Activated T-cell treated with anti-CD3 and anti-CD28 coated beads for 1 hour (primary cell): Measurements from ENCODE around the gene COPE.
"Not testable (repeated sequence)": the region's sequence is repeated elsewhere in the genome, so short reads cannot be mapped to it uniquely, and the experiment has no call there.

Experiments
- DNase-seq: peaks from one replicate; pipeline ENCODE4 v3.0.0-alpha.2; 2020; ENCODE audit warnings: low read depth

The COPE gene

DNA sequence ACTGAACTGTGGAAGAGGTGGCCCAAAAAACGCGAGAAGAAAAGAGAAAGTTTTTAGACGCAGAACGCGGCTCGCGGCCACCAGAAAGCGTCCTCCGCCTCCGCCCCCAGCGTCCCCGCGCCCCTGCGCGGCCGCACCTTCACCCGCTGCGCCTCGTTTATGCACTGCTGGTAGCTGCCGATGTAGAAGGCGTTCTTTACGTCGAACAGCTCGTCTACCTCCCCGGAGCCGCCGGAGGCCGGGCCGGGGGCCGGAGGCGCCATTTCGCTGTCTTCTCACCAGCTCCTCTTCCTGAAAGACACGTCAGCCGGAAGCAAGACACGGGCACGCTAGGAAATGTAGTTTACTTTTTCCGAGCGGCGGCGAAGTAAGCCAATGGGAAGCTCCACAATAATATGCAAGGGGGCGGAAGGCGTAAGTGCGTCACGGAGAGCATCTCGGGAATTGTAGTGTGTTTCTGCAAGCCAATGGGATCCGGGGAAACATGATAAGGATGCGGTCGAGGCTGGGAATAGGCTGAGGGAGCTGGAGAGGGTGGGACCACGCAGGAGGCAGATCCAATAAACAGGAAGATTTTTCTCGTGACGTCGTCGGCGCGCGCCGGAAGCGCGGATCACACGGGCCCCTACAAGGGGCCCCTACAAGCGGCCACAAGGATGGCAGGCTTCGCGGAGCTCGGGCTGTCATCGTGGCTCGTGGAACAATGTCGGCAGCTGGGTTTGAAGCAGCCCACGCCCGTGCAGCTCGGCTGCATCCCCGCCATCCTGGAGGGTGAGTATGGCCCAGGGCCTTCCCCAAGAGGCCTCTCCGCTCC lies at the start of gene COPE, which contains the start of gene DDX49:
TSS of gene COPE (minus strand) at position 302 of the 814 bp plus-strand sequence. CDS start at position 263, 39 bp downstream.
TSS of gene DDX49 (plus strand) at position 630 of the 814 bp plus-strand sequence. CDS start at position 657, 27 bp downstream.
- peak; percentile 93 for DNase-seq

DNA sequence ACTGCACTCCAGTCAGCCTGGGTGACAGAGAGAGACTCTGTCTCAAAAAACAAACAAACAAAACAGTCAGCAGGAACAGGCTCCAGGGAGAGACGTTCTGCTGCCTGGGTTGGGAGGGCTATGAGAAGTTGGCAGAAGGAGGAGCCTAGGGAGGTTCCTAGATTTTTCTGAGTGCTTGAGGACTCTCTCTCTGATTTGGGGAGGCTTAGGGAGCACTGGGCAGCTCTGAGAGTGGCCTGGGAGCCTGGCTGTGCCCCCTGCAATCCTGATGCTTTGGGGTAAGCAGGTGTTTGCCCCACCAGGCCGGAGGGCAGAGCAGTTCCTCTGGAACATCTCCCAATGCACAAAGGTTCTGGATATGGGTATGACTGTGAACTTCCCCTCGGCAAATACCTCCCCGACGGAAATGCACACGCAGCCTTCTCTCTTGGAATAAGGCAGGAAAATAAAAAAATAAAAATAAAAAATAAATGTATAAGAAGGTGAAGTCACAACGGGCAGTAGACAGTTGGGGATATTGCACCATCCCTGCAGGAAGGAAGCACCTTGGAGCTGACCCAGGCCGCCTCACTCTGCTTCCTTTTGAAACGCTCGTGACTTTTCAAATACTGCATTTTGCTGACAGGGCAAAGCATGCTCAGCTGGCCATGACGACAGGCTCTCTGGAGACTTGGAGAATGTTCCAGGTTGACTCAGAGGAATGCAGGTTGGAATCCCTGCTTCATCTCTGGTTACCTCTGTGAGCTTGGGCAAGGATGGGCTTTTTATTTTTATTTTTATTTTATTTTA lies 48.4 kb upstream of the COPE start:
- DNase-seq, result no peak

DNA sequence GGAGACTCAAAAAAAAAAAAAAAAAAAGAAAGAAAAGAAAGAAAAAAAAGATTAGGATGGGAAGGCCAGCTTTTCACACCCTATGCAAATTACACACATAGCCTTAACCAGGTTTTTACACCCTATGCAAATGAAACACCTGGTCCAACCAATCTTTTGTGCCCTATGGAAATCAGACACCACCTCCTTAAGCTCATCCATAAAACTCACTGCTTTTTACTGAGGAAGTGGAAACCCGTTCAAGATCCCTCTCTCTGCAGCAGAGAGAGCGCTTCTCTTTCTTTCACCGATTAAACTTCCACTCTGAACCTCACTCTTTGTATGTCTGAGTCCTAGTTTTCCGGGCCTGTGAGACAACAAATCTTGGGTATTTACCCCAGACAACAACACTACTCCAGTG lies 47.1 kb upstream of the COPE start:
- no peak for DNase-seq

DNA sequence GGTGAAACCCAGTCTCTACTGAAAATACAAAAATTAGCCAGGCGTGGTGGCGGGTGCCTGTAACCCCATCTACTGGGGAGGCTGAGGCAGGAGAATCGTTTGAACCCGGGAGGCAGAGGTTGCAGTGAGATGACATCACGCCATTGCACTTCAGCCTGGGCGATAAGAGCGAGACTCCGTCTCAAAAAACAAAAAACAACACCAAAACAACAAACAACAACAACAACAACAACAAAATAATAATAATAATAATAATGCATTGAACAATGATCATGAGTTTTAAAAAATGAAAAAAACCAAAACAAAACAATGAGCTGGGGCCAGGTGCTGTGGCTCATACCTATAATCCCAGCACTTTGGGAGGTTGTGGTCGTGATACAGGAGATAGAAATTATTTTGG lies 44.9 kb upstream of the COPE start:
- DNase-seq, result no peak

DNA sequence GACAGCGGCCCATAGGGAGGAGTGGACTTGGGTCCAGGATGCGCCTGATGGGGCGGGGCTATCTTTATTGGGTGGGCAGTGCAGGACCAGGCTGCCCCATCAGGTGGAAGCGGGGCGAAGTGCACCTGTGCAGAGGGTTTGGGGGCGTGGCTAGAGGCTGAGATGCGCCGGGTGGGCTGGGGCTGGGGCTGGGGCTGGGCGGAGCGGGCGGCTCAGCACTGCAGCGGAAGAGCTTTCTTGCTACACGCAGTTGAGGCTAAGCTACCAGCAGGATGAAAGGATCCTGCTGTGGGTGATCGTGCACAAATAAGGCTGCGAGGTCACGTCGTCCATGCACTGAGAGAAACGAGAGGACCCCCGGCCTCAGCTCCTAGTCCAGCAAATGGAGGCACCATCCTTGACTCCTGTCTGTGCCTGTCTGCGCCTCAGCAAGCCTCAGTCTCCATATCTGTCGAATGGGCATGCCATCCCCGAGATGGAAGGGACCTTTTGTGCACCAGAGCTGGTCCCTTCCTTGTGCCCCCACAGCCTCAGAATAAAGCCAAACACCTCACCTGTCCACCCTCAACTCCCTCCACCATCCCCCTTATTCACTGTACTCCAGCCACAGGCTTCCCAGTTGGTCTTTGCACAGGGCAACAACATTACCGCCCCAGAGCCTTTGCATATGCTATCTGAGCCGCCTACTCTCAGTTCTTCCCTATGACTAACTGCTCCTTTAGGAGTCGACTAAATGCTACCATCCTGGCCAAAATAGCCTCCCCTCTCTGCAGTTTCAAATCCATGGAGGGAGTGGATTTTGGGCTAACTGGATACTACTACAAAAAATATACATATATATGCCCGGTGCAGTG lies 42.8 kb upstream of the COPE start:
- no peak for DNase-seq

DNA sequence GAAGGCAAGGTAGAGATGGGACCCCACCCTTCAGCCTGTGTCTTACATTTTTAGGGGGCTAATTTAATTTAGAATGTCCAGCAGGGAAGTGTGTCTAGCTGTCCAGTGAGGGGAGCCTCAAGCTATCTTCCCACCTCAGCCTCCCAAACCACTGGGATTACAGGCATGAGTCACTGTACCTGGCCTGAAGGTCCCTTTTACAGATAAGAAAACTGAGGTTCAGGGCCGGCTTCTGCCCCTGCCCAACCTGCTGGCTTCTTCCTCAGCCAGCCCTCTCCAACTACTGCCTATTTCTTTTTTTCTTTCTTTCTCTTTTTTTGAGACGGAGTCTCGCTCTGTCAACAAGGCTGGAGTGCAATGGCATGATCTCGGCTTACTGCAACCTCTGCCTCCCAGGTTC lies 41.2 kb upstream of the COPE start:
- no peak for DNase-seq

DNA sequence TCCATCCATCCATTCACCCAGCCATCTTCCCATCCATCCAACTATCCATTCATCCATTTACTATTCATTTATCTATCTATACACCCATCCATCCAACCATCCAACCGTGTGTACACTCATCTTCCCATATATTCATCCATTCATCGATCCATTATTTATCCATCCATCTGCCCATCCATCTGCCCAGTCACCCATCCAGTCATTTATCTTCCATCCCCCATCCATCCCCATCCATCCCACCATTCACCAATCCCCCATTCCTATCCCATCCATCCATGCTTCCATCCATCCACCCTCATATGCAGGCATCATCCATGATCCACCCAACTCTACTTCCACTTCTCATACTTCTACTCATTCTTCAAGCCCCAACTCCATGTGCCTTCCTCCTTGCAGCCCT lies 35.9 kb upstream of the COPE start:
- DNase-seq, result no peak

DNA sequence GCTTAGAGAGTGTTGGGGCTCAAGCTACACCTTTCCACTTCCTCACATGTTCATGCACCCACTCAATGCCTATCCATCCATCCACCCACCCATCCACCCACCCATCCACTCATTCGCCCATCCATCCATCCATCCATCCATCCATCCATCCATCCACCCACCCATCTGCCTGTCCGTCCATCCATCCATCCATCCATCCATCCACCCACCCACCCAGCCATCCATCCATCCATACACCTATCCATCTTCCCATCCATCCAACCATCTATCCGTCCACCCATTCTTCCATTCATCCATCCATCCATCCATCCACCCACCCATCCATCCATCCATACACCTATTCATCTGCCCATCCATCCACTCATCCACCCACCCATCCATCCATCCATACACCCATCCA lies 34.9 kb upstream of the COPE start:
- DNase-seq, result no peak

DNA sequence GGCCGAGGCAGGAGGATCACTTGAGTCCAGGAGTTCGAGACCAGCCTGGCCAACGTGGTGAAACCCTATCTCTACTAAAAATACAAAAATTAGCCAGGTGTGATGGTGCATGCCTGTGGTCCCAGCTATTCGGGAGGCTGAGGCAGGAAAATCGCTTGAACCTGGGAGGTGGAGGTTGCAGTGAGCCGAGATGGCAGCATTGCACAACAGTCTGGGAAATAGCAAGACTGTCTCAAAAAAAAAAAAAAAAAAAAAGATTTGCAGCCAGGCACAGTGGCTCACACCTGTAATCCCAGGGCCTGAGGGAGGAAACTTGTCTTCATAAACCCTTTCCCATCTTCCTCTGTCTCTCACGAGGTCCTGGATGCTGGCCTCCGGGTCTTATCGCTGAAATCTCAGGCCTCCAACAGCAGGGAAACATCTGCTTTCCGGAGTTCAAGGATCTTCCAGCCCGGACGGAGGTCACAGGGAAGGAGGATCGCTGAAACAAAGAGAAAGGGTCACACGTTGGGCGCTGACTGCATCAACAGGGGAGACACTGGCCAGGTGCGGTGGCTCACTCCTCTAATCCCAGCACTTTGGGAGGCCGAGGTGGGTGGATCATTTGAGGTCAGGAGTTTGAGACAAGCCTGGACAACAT lies 33.3 kb upstream of the COPE start:
- DNase-seq, result not testable (repeated sequence)

DNA sequence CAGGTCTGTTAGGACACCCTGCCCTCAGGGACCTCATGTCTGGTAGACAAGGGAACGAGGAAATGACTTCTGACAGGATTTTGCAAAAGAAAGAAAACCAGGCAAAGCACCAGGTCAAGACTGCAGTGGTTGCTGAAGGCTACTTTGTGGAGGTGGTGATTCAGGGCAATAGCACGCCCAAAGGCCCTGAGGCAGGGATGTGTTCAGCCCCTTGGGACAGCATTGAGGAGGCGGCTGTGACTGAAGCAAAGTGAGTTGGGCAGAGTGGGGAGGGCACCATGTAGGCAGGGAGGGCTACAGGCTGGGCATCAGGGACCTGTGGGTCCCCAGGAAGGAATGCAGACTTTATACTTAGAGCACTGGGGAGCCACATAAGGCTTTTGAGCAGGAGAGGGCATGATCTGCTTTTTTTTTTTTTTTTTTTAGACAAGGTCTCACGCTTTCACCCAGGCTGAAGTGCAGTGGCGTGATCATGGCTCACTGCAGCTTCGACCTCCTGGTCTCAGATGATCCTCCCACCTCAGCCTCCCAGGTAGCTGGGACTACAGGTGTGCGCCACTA lies 32.6 kb upstream of the COPE start:
- no peak for DNase-seq

DNA sequence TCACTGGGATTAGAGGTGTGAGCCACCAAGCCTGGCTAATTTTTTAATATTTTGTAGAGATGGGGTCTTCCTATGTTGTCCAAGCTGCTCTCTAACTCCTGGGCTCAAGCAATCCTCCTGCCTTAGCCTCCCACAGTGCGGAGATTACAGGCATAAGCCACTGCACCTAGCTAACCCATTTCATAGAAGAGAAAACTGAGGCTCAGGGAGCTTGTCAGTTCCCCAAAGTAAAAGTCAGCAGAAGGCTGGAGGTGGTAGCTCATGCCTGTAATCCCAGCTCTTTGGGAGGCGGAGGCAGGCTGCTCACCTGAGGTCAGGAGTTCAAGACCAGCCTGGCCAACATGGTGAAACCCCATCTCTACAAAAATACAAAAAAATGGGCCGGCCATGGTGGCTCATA lies 30.7 kb upstream of the COPE start:
- no peak for DNase-seq

DNA sequence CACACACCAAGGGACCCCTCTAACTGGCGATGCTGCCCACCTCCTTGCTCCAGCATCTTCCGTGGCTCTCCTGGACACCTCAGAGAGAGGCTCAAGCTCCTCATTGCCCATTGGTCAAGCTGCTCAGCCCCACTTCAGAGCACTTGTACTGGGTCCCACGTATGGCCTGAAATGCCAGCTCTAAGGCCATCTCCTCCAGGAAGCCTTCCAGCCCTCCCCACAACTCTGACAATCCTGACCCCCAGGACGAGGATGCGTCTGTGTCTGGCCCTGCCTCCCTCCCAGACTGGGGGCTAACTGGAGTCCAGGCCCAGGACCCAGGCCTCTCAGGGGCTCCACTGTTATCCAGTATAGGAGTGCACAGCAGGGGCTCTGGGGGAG lies 29.8 kb upstream of the COPE start:
- no peak for DNase-seq

DNA sequence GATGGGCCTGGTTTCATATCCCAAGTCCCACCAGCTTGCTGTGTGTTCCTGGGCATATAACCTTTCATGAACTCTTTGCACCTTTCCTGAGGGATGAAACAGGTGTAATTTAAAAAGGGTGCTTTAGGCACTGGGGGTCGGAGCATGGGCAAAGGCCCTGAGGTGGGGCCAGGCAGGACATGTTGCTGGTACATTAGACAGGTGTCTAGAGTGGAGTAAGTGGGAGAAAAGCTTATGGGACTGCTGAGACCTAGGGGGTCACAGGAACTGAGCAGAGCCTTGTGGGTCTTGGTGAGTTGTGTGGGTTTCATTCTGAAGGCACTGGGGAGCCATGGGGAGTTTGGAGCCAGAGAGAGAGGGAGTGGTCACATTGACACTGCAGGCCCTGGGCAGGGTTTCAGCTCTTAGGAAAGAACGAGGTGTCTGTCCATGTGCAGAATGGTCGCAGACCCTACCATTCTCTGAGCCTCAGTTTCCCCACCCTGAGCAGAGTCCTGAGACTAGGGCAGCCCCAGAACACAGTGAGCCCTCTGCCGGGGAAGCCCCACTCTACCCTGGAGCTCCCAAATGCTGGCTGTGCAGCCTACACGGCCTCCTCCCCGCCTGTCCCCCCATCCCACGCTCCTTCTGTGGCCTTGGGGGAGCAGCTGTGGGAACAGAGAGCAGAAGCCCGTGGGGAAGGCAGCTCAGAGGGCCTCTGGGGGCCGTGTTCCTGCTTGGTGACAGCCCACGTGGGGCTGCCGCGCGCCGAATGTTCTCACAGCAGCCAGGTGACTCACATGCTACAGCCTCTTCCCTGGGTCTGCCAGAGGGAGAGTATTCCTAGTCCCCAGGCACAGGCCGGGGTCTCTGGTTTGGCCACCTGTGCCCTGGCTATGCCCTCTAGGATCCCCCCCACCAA lies 29.1 kb upstream of the COPE start:
- DNase-seq, result no peak

DNA sequence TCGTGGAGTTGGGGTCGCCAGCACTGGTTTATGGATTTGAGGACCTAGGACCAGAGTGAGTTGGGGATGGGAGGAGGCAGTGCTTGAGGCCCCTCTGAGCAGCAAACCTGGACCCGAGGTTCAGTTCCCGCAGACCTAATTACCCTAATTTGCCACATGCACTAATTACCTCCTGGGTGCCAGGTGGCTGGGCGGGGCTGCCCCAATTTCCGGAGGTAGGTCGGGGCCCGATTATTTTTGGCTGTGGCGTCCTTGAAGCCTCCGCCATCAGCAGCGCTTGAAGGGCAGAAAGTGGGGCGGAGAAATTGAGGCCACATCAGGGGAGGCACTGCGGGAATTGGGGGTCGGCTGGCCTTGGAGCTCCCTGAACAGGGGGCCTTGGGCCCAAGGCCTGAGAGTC lies 27.7 kb upstream of the COPE start:
- no peak for DNase-seq

DNA sequence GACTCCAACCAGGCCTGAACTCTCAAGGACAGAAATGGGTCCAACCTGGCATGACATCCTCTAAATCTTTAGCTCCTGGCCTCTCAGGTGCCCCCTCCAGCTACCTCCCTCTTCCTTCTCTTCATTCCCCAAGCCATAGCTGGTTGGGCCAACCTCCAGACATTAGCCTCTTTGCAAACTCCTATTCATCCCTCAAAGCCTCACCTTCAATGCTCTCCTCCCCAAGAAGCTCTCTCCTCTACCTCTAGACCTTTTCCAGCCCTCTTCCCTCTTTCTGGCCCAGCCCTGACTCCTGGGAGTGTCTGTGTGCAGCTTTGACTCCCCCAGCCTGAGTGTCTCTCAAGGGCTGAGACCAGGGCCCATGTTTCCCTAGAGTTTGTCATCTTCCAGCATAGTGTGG lies 27.1 kb upstream of the COPE start:
- DNase-seq, result no peak

DNA sequence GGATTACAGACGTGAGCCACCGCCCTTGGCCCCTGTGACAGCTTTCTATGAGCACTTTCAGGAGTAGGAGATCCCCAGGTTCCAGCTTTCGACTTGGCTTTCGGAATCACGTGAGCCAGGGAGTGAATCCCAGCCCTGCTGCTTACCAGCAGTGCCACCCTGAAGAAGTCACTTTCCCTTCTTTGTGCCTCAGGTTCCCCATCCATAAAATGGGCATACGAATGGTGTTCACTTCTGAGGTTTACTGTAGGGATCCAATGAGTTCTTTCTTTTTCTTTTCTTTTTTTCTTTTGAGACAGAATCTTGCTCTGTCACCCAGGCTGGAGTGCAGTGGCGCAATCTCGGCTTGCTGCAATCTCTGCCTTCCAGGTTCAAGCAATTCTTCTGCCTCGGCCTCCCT lies 26.1 kb upstream of the COPE start:
- no peak for DNase-seq

DNA sequence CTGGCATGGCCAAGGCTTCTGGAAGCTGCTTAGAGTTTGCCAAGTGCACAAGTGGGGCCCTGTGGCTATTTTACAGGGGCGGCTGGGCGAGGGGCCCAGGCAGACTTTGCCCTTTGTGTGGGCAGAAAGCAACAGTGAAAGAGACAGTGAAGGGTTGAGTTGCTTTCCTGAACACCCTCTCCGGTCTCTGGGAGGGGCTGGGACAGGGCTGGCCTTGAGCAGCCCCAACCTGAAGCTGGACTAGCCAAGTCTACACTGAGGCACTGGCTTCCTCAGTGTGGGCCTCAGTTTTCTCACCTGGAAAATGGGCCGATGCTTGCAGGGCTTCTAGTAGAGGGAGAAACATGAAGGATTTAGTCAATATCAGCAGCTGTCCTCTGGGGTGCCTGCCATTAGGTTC lies 24.3 kb upstream of the COPE start:
- DNase-seq, result no peak

DNA sequence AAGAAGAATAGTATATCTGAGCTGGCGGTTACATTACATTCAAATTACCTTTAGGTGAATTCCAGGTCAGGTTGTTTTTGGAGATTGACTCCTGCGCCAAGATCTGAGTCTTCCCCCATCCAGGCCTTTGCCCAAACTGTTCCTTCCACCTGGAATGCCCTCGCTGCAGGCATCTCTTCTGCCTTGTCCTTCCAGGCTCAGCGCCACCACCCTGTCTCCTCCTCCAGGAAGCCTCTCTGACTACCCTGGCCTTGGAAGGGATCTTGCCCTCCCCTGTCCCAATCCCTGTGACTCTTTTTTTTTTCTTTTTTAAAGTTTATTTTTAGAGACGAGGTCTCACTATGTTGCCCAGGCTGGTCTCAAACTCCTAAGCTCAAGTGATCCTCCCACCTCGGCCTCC lies 23.5 kb upstream of the COPE start:
- DNase-seq, result no peak

DNA sequence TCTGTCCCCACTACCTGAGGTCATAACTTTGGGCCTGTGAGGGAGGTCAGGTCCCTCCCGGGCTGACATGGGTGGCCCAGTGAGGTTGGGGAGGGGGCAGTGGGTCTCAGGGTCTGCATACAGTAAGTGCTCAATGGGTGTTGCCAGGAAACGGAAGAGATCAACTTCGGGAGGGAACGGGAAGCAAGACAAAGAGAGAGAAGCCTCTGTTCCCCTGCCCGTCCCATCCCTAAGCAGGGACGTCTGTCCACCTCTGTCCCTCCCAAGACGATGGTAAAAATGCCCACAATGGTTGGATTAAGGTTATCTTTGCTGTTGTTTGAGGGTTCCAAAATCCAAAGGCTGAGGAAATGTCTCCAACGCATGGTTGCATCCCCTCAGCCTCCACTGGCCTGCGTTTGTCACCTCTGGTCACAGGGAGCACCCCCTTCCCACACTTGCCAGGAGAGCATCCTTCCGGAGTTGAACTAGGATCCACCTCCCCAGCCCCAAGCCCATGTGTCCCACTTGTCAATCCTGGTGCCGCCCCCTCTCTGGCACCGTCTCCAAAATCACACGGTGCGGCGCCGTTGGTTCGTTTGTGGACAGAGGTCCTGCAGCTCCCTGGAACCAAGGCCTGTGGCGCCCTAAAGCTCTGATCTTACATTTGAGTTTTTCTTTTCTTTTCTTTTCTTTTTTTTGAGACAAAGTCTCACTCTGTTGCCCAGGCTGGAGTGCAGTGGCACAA lies 22.6 kb upstream of the COPE start:
- DNase-seq, result no peak
